NCI-H2029 (cell line): Measurements from ENCODE around the gene STUM.
A peak's percentile ranks its signal among the peaks of the same experiment; 100 is the strongest.
"Not testable (repeated sequence)": the region's sequence is repeated elsewhere in the genome, so short reads cannot be mapped to it uniquely, and the experiment has no call there.

ENCODE experiments used
- DNase-seq: peaks from one replicate; lab custom pipeline; 2025; lab: John Stamatoyannopoulos, UW

The STUM gene

GRCh38 chr1:226627050-226627755, 78.6 kb downstream of the STUM start:
- DNase-seq: no peak

- no peak for DNase-seq
Measured at GRCh38 chr1:226627924-226628611, 79.5 kb downstream of the STUM start.

DNA sequence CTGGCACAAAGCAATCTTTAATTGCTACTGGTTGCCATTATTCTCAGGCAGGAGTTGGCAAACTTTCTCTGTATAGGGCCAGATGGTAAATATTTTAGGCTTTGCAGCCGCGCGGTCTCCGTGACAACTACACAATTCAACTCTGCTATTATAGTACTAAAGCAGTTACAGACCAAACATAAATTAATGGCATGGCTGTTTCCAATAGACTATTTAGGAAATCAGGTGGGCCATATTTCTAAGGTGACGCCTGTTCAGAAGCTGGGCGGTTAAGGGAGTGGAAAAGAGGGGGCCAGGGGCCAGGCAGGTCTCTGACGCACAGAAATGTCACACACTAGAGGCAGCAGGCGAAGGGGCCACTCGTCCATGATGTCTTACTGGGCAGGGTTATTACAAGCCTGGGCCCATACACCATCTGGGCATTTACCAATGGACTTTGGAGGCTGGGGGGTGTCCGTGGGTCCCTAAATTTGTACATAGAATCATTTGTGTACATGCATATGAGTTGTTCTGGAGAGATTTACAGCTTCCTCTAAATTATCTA, 80.1 kb downstream of the STUM start:
- no peak for DNase-seq

GRCh38 chr1:226629210-226629895, 80.8 kb downstream of the STUM start:
- DNase-seq: no peak

DNA sequence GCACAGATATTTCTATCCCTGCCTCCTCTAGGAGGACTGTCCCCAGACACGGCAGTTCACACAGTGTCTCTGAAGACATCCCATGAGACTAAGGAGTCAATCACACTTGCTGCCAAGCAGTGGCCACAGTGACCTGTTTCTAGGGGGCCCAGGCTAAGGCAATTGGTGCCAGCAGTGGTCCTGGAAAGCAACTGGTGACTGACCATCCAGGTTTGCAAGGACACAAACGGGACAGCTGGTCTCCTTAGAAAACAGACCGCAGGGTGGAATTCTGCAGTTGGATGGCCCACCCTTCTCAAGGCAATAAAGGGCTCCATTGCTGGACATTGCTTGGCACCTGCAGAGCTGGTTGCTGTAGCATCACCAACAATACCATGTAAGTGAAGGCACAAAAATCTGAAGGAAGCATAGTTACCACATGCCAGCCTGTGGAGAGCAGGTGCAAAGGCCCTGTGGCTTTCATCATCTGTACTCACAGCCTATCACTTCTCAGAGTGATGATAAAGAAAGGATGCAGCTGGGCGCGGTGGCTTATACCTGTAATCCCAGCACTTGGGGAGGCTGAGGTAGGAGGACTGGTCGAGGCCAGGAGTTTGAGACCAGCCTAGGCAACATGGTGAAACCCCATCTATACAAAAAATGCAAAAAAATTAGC, 81.5 kb downstream of the STUM start:
- no peak for DNase-seq

- no peak for DNase-seq
Measured at GRCh38 chr1:226630592-226630991, 82.0 kb downstream of the STUM start.

GRCh38 chr1:226631229-226632000, 82.9 kb downstream of the STUM start:
- DNase-seq: no peak

- no peak for DNase-seq
Measured at GRCh38 chr1:226632169-226632879, 83.8 kb downstream of the STUM start.

- DNase-seq: no peak
Measured at GRCh38 chr1:226632922-226633351, 84.4 kb downstream of the STUM start.

DNA sequence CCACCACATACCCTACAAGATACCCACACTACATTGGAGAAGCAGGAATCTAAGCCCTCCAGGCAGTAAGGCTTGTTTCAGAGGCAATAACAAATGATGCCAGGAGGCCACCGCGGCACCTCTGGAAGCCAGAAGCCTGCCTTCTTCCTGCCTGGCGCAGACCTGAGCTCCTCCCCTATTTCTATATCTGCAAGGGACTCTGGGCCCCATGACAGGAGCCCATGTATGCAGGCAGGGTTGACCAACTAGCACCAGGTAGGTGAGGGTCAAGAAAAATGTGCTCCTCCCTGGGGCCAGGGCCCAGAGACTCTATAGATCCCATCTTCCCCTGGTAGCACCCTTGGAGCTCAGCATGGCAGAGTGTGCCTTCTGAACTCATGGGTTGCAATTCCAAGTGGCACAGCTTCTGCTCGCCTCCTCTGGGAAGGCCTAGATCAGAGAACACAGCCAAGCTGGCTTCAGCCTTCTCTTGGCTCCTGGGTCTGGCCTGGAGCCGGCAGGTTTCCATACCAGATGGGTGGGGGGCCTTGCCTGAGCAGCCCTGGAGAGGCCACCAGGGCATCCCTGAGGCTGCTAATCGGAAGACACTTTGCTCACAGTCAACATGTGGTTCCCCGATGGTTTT, 85.1 kb downstream of the STUM start:
- no peak for DNase-seq

DNA sequence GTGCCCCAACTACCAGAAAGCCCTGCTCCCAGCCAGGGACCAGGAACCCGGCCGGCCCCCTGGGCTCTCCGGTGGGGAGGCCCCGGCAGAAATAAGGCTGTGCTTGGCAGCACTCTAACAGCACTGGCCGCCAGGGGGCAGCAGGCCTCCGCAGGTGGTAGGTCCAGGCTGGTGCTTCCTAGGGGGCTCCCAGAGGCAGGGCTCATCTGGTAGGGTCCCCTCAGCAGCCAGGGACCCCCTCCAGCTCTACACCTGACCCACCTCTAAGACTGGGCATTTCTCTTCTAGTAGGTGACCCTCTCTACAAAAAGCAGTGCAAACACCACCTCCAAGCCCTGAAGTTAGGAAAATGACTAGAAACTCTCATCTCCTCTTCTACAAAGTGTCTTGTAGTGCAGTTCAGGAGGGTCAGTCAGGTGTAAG, 85.6 kb downstream of the STUM start:
- DNase-seq: peak; percentile 40

GRCh38 chr1:226634611-226635246, 86.2 kb downstream of the STUM start:
- DNase-seq: no peak

GRCh38 chr1:226635456-226635941, 86.9 kb downstream of the STUM start:
- DNase-seq: no peak

GRCh38 chr1:226636847-226637096, 88.2 kb downstream of the STUM start:
- DNase-seq: no peak

DNA sequence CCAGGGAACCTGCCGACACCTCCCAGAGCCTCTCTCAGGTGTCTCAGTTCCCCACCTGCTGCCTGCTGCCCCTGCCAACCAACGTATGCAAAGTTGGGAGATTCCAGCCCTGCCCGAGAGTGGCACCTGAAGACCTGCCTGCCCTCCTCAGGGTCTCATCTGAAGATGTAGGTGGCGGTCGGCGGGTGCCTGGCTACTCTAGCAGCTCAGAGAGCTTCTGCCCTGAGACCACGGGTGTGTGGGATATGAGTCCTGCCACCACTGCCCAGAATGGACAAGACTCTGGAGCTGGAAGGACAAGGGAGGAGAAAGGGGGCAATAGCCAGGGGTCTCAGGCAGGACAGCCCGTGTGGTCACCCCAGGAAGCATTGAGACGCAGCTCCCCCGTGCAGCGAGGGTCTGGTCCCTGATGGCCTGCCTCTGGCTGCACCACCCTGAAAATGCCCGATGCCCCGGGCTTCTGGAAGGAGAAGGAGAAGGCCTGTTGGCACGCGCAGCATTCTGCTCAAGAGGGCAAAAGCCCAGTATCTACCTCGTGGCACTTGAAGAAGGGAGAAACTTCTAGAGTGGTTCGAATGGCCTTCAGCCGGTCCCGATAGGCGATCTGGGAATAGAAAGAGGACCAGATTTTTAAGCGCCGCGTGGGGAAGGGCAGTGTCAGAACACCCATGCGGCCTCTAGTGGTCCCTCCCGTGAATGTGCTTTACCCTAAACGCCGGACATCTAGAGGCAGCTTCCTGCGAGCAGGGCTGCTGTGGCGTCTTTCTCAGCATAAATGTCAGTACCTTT, 88.8 kb downstream of the STUM start:
- no peak for DNase-seq

GRCh38 chr1:226638001-226638601, 89.5 kb downstream of the STUM start:
- no peak for DNase-seq

DNA sequence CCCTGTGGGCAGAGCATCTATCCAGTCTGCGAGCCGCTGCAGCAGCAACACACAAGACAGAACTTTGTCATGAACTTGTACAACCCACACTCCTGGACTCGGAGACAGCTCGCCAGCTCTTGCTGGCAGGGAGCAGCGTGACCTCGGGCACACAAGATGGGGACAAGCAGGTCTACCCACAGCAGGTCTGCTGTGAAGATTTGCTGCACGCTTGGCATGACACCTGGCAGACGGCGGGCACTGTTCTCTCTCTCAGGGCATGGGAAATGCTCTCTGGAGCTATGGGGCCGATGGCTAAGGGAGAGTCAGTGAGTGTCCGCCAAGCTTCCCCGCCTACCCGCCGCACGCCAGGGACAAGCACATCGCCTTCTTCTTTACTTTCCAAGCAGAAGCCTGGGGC, 90.0 kb downstream of the STUM start:
- DNase-seq: no peak

GRCh38 chr1:226639206-226639605, 90.6 kb downstream of the STUM start:
- DNase-seq: not testable (repeated sequence)

GRCh38 chr1:226639631-226640061, 91.1 kb downstream of the STUM start:
- DNase-seq: no peak
